Pancreas (tissue), 10 donors: ENCODE measurements around the gene APBA1. TPM values are rescaled to one million over a fixed set of nuclear protein-coding genes. Genes with fewer than 3 reads are reported as not detected.

ENCODE experiments used
- ATAC-seq, 4 donors: fragments of 200-7000 bp; cut with Tn5 transposase; one replicate each; pipeline versions ENCODE4 v1.8.0 to v1.9.1; 2020; ENCODE audit warnings: mild to moderate bottlenecking in 4 of 4, moderate library complexity in 4 of 4
- DNase-seq, 6 donors: peaks; one replicate each; pipeline ENCODE4 v3.0.0-alpha.2; 2020
- FAIRE-seq: peaks from 2 replicates; lab custom pipeline; 2012; peaks lifted over from hg19 to GRCh38; lab: Jason Lieb, UNC
- H3K27ac ChIP-seq, 4 donors: fragments of 200-600 bp; sonication (generic); 1 replicate in 3 of 4; 2 replicates in 1 of 4; pipeline versions ENCODE4 v1.5.0 to v1.8.0; 2020
- H3K27me3 ChIP-seq, 4 donors: fragments of 200-600 bp; one replicate each; pipeline ENCODE4 v1.8.0; 2021
- H3K36me3 ChIP-seq, 3 donors: fragments of 200-600 bp; sonication (generic) in 1 of 3; one replicate each; pipeline versions ENCODE4 v1.5.0 to v1.8.0; 2020 to 2021
- H3K4me1 ChIP-seq, 3 donors: fragments of 200-600 bp; one replicate each; pipeline ENCODE4 v1.8.0; 2021
- H3K4me3 ChIP-seq, 4 donors: fragments of 200-600 bp; sonication (generic) in 2 of 4; one replicate each; pipeline versions ENCODE4 v1.5.0 to v1.8.0; 2020 to 2021
- H3K9me3 ChIP-seq, 4 donors: fragments of 200-600 bp; one replicate each; pipeline ENCODE4 v1.8.0; 2021
- CTCF ChIP-seq, 4 donors: fragments of 200-600 bp; sonication (generic) in 3 of 4; IDR thresholded peaks; one replicate each; pipeline versions ENCODE4 v1.5.0 to v1.8.0; 2021; ENCODE audit warnings: antibody characterized with exemption in 4 of 4
- WGBS, 2 donors: extraction: QIAGEN DNeasy Blood & Tissue Kit; methylation state at CpG; one replicate each; pipeline ENCODE4 v1.1.7; 2013; 5-methylcytosine and 5-hydroxymethylcytosine counted together
- intact Hi-C, 3 donors: fragments of 100-400 bp; cut with DNase I; formaldehyde crosslinking; loops; one replicate each; pipeline versions ENCODE4 v1.11.1 to v1.14.2; 2022
- polyA plus RNA-seq, 2 donors: library from polyadenylated mRNA; stranded (reverse); fragments of 200-250 nt; gene quantifications; one replicate each; pipeline ENCODE4 v1.2.3, GENCODE V29; 2013
- total RNA-seq, 6 donors: library from RNA; stranded (reverse); fragmentation: NEBNext Ultra II Directional in 4 of 6; extraction: Animal tissue kit (Norgen Biotek cat#: 25700) in 4 of 6; gene quantifications; one replicate each; pipeline versions ENCODE4 v1.2.1 to v1.2.4, GENCODE V29; 2021 to 2023
- donor health status: healthy with polysubstance abuse.
- donor health status: DM: no; HTN: no; CAD: no; lungs with moderate emphysema.
- donor health status: DM: no; HTN: no; CAD: no.
- donor health status: control.
- donor health status: control.
- donor health status: Bipolar disorder and iron deficiency.
- donor health status: DM: yes; HTN: yes; CAD: no.
- donor health status: DM: no; HTN: no; CAD: no.
- donor health status: DM: no; HTN: no; CAD: no.
- donor health status: DM: yes; HTN: yes; CAD: no.

The APBA1 gene
- total and polyA plus RNA-seq, 8 donors, result 0.68 to 3.2 (median 2.2) TPM

GRCh38 chr9:69593756-69594155 lies 78.4 kb downstream of the APBA1 start:
- ATAC-seq, result peak in 2 of 4 donors; percentile 11 to 26

GRCh38 chr9:69593301-69593700 lies 78.9 kb downstream of the APBA1 start:
- DNase-seq (no peak), ATAC-seq (no peak), FAIRE-seq (no peak)
- intact Hi-C loops, result no loop called here
- Histone ChIP-seq H3K4me3 (no peak overlapping the region), H3K27me3 (no peaks in the 10 kb centered on the region), H3K4me1 (peaks cover 12 to 19% (median 18%) of the 10 kb centered on the region in 3 donors), H3K27ac (no peak overlapping the region), H3K9me3 (no peaks in the 10 kb centered on the region), H3K36me3 (no peaks in the 10 kb centered on the region)
- no peak for TF ChIP-seq CTCF (IDR thresholded peaks at IDR 0.05)
- 33 to 39% methylated on average over 3 of the region's 3 CpGs for WGBS, 2 donors

More at GRCh38 chr9:69593756-69594155, 78.4 kb downstream of the APBA1 start:
- Histone ChIP-seq H3K27me3 (no peaks in the 10 kb centered on the region), H3K36me3 (no peaks in the 10 kb centered on the region), H3K4me3 (no peak overlapping the region), H3K4me1 (peaks cover 12 to 19% (median 18%) of the 10 kb centered on the region in 3 donors), H3K27ac (no peak overlapping the region), H3K9me3 (no peaks in the 10 kb centered on the region)
- DNase-seq, result no peak
- intact Hi-C loops, result no loop called here
- no peak for FAIRE-seq
- 54% methylated on average over 5 of the region's 5 CpGs for WGBS, 2 donors
- no peak for TF ChIP-seq CTCF (IDR thresholded peaks at IDR 0.05)

- no peak for TF ChIP-seq CTCF (IDR thresholded peaks at IDR 0.05)
- Histone ChIP-seq H3K4me1 (peaks cover 12 to 19% (median 18%) of the 10 kb centered on the region in 3 donors), H3K36me3 (no peaks in the 10 kb centered on the region), H3K9me3 (no peaks in the 10 kb centered on the region), H3K4me3 (no peak overlapping the region), H3K27ac (no peak overlapping the region), H3K27me3 (no peaks in the 10 kb centered on the region)
- intact Hi-C loops, result no loop called here
- ATAC-seq, result no peak
- 86 to 96% methylated on average over 5 of the region's 5 CpGs for WGBS, 2 donors
- no peak for DNase-seq
- no peak for FAIRE-seq
Measured at GRCh38 chr9:69590266-69590665, 81.9 kb downstream of the APBA1 start.

- TF ChIP-seq CTCF (IDR thresholded peaks at IDR 0.05), result no peak
- H3K27ac ChIP-seq, result no peak overlapping the region
- WGBS, 2 donors, result 92 to 93% methylated on average over 3 of the region's 3 CpGs
Measured at GRCh38 chr9:69589156-69589555, 83.0 kb downstream of the APBA1 start.

GRCh38 chr9:69585571-69585970 lies 86.6 kb downstream of the APBA1 start:
- FAIRE-seq (no peak), ATAC-seq (no peak)
- intact Hi-C loops, result no loop called here

More at GRCh38 chr9:69589156-69589555, 83.0 kb downstream of the APBA1 start:
- DNase-seq (no peak), ATAC-seq (no peak), FAIRE-seq (no peak)
- H3K4me3 ChIP-seq, result no peak overlapping the region
- no peaks in the 10 kb centered on the region for H3K27me3 ChIP-seq
- intact Hi-C loops, result no loop called here
- H3K9me3 ChIP-seq, result no peaks in the 10 kb centered on the region
- no peaks in the 10 kb centered on the region for H3K36me3 ChIP-seq
- peaks cover 10 to 16% (median 13%) of the 10 kb centered on the region in 3 donors for H3K4me1 ChIP-seq

More at GRCh38 chr9:69585571-69585970, 86.6 kb downstream of the APBA1 start:
- DNase-seq, result no peak
- Histone ChIP-seq H3K4me3 (no peak overlapping the region), H3K9me3 (no peaks in the 10 kb centered on the region), H3K27me3 (no peaks in the 10 kb centered on the region), H3K4me1 (peaks cover 0 to 1% (median 0%) of the 10 kb centered on the region in 3 donors), H3K27ac (no peak overlapping the region), H3K36me3 (no peaks in the 10 kb centered on the region)
- WGBS, 2 donors, result 93 to 97% methylated on average over 2 of the region's 2 CpGs
- TF ChIP-seq CTCF (IDR thresholded peaks at IDR 0.05), result no peak
